Pulmonary artery endothelial cell (primary cell): ENCODE results near the gene SMAD4. TPM values are rescaled to one million over a fixed set of nuclear protein-coding genes. Genes with fewer than 3 reads are reported as not detected.
"Not testable (repeated sequence)": the region's sequence is repeated elsewhere in the genome, so short reads cannot be mapped to it uniquely, and the experiment has no call there.

Source experiments
- DNase-seq: peaks from one replicate; pipeline ENCODE4 v3.0.0-alpha.2; 2011; ENCODE audit warnings: low read depth, low spot score
- total RNA-seq: library from RNA; depleted of rRNA; stranded (reverse); fragments of >200 nt; gene quantifications from 2 replicates; pipeline ENCODE4 v1.2.3, GENCODE V29; 2014

The SMAD4 gene
- total RNA-seq, 1 donor from 2014 or later, result 80.6 TPM

DNA sequence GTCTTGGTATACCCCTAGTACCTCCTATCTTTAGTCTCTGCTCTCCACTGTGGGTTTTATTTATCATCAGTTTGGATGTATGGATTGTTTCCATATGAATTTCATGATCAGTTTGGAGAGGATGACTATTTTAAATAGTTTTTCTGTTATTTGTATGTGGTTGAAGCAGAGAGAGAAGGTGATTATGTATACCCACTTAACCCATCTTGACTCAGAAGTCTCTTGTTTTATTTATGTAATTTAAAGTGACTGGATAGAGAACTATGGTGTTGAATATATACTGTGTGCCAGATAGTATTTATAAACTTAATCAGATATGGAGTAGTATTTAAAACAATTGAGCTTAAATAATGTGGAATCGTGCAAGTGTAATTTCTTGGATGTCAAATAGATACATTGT, 39.9 kb downstream of the SMAD4 start:
- DNase-seq, result no peak

DNA sequence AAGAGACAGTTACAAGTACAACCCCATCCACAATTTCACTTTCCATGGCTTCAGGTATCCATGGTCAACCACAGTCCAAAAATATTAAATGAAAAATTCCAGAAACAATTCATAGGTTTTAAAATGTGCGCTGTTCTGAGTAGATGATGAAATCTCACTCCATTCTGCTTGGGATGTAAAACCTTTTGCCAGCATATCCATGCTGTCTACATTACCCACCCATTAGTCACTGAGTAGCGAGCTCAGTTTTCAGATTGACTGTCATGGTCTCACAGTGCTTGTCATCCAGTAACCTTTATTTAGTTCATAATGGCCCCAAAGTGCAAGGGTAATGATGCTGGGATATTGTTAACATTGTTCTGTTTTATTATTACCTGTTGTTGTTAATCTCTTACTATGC, 40.5 kb downstream of the SMAD4 start:
- DNase-seq, result no peak

DNA sequence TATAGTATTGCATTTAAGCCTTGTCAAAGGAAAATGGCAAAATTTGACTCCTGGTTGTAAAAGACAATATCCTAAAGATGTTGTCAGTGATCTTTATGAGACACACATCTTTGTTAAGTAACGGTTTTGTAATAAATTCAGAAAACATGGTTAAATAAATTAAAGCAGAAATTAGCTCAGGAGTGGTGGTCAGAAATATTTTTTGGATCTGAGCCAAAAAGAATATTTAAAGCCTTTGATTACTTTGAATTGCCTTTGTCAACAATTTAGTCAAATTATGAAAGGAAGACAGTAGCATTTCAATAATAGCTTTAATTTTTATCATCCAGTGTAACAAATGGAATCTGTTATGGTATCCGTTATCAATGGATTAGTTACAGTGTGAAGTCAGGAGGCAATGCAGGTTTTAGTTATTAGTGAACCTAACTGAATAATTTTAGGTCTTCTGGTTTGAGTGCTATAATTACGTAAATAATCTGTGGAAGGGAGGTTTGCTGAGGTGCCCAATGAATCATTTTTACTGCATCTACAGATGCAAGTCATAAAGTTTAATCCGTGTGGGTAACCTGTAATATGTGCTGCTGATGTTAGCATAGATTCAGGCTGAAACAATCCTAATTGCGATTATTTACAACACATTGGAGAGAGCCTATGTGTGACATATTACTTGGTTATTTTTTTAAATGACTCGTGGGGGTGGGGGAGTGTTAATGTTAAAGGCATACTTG, 42.7 kb downstream of the SMAD4 start:
- DNase-seq, result no peak

DNA sequence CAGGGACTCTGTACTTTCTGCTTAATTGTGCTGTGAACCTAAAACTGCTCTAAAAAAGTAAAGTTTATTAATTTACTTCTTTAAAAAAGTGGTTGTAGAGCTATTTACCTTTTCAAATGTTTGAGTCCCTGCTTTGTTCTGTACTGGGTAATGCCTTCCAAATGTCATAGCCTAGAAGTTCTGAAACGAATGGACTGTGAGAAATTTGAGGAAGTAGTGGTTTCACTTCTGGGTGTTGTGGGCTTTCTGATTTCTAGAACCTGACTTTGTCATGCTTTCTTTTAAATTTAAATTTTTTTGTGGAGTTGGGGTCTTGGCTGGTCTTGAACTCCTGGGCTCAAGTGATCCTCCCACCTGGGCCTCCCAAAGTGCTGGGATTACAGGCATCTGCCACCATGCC, 44.6 kb downstream of the SMAD4 start:
- DNase-seq, result no peak

DNA sequence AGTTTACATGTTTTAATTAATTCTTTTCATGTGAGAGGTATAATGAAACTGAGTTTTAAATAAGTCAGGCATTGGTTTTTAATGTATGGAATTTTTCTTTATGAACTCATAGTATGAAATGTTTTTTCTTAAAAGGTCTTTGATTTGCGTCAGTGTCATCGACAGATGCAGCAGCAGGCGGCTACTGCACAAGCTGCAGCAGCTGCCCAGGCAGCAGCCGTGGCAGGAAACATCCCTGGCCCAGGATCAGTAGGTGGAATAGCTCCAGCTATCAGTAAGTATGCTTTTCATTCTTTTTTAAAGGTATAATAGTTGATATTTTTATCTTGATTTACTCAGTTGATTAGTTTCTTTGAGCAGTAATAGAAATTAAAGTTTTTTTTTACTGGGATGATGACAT, 46.5 kb downstream of the SMAD4 start:
- DNase-seq, result no peak

DNA sequence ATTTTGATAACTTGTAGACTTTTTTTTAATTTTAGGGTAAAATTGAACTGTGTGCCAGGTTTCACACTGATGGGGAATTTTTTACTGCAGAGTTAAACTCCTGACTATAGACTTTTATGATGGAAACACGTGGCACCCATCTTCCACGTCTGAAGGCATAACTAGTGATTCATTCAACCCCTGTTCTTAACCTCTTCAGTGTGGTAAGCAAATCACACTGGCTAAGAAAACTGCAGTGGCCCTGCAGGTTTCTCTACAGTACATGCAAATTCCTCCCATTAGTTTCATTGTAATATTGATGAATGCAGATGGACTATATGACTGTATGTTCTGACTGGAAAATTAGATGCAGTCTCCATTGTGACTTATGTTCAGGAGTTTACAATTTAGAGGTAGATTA, 47.2 kb downstream of the SMAD4 start:
- DNase-seq, result no peak

DNA sequence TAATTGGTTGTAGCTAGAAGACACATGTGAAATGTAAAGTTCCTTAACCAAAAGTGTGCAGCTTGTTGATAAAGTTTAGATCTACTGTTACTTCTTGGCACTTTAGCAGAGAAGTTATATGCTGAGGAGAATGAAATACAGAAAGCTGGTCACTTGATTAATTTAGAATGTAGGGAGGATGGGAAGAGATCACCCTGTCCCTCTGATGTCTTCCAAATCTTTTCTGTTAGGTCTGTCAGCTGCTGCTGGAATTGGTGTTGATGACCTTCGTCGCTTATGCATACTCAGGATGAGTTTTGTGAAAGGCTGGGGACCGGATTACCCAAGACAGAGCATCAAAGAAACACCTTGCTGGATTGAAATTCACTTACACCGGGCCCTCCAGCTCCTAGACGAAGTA, 48.0 kb downstream of the SMAD4 start:
- no peak for DNase-seq

DNA sequence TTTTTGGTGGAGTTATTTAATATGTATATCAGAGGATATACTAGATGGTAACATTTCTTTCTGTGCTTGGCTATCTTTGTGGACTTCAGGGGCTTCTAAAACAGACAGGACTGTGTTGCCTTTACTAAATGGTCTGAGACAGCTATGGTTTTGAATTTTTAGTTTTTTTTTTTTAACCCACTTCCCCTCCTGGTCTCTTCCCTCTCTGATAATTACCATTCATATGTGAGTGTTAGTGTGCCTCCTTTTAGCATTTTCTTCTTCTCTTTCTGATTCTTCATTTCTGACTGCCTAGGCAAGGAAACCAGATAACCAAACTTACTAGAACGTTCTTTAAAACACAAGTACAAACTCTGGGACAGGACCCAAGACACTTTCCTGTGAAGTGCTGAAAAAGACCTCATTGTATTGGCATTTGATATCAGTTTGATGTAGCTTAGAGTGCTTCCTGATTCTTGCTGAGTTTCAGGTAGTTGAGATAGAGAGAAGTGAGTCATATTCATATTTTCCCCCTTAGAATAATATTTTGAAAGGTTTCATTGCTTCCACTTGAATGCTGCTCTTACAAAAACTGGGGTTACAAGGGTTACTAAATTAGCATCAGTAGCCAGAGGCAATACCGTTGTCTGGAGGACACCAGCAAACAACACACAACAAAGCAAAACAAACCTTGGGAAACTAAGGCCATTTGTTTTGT, 52.7 kb downstream of the SMAD4 start:
- DNase-seq, result peak; percentile 36

DNA sequence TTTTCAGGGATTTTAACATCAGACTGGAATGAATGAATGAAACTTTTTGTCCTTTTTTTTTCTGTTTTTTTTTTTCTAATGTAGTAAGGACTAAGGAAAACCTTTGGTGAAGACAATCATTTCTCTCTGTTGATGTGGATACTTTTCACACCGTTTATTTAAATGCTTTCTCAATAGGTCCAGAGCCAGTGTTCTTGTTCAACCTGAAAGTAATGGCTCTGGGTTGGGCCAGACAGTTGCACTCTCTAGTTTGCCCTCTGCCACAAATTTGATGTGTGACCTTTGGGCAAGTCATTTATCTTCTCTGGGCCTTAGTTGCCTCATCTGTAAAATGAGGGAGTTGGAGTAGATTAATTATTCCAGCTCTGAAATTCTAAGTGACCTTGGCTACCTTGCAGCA, 53.4 kb downstream of the SMAD4 start:
- DNase-seq, result no peak

DNA sequence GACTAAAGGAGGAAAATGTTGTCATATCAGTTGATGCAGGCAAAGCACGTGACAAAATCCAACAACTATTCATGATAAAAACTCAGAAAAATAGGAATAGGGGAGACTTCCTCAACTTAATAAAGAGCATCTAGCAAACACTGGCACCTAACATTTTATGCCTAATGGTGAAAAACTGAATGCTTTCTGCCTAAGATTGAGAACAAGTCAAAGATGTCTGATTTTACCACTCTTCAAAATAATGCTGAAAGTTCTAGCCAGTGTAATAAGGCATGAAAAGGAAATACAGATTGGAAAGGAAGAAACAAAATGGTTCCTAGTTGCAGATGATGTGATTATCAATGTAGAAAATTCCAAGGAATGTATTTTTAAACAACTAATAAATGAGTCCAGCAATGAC, 58.4 kb downstream of the SMAD4 start:
- DNase-seq, result no peak

DNA sequence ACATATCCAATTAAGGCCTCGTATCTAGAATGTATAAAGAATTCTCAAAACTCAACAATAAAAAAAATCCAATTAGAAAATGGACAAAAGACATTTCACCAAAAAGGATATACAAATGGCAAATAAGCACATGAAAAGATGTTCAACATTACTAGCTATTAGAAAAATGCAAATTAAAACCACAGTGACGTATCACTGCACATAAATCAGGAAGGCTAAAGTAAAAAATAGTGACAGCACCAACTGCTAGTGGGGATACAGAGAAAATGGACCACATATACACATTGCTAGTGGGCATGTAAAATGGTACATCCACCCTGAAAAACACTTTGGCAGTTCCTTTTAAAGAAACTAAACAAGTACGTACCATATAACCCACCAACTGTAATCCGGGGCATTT, 59.7 kb downstream of the SMAD4 start:
- no peak for DNase-seq

DNA sequence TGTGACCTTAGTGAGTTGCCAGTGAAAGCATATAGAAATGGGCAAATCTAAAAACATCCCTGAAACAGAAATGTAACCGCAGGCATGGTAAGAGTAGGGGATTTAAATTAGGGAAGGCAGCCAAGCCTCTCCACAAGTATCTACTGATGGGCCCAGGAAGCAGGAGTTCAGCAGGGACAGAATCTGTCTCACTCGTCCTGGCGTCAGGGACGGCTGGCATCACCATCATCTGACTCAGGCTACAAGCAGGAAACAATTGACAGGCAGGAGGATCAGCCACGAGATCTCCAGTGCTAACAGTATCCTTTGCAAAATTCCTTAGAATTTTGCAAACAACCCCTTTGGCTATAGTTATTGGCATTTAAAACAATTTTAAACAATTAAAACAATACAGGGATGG, 61.3 kb downstream of the SMAD4 start:
- no peak for DNase-seq

DNA sequence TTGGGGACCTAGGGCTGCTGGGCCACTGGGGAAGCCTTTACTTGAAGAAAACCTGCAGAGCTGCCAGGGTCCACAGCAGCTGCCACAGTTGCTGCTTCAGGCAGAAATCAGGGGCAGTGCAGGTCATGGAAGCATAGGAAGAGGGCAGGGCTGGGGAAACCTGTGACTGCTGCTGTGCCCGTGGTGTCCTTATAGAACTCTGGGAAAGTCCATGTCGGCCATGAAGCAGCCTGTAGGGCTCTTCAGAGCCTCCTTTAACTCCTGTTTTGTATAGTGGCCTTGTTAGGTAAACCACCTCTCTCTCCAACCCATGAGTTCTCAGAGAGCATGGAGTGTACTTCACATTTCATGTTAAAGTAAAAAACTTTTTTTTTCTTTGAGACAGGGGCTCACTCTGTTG, 62.1 kb downstream of the SMAD4 start:
- DNase-seq, result no peak

DNA sequence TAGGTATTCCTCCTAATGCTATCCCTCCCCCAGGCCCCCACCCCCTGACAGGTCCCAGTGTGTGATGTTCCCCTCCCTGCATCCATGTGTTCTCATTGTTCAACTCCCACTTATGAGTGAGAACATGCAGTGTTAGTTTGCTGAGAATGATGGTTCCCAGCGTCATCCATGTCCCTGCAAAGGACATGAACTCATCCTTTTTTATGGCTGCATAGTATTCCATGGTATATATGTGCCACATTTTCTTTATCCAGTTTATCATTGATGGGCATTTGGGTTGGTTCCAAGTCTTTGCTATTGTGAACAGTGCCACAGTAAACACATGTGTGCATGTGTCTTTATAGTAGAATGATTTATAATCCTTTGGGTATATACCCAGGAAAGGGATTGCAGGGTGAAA, 63.0 kb downstream of the SMAD4 start:
- not testable (repeated sequence) for DNase-seq

DNA sequence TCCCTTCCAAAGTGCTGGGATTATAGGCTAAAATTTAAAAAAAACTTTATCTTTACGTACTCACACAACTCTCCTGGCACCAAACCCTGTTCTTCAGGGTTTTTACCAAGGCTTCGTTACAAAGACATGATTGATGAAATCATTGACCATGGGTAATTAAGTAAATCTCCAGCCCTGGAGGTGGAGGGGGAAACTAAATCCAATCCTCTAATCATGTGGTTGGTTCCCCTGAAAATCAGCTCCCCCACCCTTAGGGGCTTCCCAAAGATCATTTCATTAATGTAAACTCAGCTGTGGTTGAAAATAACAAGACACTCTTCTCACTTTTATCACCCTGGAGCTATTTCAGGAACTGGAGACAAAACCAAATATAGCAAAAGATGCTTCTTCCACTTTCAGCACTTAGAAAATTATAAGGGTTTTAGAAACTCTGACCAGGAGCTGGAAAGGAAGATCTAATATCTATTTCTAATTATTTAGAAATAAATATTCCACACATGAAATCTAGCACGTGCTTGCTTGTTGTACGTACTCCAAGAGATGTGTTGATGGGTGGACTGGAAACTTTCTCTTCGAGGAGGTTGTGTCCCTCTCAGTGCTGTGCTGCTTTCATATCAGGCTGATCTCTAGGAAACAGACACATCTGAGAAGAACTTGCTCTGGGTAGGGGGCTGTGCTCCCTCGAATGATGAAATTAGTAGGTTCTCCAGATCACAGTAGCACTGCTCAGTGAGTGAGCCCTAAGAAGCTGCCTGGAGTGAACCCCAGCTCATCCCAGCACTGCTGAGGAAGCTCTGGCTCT, 67.2 kb downstream of the SMAD4 start:
- DNase-seq, result no peak

DNA sequence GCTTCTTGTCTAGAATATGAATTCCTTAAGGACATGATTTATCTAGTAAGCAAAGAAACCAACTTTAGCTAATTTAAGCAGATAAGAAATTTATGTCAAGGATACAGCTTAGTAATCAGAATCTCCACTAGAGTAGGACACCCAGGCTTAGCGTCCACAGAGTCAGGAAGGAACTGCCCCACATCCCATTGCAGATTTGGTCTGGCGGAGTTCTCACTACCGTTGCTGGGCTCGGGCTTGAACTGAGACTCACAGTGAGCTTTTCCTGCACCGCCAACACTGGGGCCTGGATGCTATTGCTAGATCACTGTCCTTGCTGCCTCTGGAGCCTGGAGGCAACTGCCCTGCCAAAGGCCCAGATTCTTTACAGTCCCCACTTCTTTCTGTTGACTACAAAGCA, 68.1 kb downstream of the SMAD4 start:
- no peak for DNase-seq

DNA sequence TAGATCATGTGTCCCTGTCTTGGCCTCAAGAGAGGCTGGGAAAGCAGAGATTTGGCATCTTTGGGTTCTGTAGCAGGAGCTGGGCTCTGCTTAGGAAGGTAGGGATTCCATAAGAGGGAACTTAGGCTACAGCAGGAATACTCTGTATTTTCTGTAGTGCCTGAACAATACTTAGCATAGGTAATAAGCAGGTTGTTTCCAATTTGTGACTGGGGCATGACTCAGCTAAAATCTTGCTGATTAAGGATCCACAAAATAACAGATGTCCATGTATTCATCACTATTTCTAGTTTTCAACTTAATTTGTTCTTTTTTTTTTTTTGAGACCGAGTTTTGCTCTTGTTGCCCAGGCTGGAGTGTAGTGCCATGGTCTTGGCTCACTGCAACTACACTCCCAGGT, 68.5 kb downstream of the SMAD4 start:
- no peak for DNase-seq

DNA sequence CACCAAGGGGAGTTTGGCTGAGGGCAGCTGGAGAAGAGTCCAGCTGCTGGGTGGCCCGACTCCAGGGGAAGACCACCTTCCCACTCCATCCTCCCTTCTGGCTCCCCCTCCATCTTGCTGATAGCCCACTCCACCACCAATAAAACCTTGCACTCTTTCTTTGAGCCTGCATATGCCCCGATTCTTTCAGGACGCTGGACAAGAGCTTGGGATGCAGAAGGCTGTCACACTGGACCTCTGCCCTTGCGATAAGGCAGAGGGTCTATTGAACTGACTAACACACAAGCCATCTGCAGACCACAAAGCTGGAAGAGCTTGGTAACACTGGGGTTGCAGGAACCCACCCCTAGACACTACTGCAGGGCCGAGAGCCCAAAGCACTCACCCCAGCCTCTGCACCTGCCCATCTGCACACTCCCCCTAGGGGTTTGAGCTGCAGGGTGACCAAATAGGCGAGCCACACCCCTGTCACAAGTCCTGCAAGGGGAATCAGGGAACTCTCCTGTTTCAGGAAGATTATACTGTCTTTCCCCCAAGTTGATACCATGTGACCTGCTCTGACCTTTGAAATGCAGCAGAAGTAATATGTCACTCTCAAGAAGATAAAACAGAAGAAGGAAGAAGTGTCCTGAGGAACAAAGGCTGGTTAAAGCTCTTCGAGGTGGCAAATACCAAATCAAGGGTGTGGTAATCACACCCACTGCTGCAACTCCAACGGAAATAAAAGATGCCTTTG, 70.5 kb downstream of the SMAD4 start:
- no peak for DNase-seq

DNA sequence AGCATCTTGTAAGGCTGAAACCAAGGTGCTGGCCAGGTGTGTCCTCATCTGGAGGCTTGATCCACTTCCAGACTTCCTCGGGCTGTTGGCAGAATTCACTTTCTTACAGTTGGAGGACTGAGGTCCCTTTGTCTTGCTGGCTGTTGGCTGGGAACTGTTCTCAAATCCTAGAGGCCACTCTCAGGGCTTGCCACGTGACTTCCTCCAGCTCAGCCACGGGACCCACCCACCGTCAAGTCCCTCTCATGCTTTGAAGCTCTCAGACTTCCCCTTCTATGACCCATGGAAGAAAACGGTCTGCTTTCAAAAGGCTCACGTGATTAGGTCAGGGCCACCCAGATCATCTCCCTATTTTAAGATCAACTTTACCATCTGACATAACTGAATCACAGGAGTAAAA, 77.1 kb downstream of the SMAD4 start:
- DNase-seq, result no peak

DNA sequence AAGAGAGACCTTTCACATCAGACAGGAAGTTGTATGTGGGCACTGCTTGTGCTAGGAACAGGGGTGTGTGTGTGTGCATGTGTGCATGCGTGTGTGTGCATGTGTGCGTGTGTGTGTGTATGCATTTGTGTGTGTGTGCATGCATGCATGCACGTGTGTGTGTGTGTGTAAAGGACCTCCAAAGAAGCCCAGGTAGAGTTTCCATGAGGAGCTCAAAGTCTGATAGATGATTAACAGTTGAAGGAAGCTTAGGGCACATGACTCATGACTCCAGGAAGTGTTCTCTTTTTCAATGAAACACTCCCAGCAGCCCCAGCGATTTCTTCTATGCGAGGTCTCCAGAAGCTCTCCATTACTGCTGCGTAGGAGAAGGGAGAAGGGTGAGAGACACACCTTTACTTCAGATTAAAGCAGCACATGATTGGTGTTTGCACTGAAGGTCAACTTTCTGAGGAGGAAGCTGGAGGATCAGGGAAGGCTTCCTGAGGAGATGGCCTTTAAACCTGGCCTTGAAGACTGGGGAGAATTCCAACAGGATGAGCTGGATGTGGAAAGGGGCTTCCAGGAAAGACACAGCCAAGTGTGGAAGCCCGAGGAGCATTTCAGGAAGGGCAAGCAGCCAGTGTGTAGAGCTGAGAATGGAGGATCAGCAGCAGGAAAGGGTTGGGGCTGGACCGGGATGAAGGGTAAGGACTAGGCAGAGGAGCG, 77.7 kb downstream of the SMAD4 start:
- no peak for DNase-seq

DNA sequence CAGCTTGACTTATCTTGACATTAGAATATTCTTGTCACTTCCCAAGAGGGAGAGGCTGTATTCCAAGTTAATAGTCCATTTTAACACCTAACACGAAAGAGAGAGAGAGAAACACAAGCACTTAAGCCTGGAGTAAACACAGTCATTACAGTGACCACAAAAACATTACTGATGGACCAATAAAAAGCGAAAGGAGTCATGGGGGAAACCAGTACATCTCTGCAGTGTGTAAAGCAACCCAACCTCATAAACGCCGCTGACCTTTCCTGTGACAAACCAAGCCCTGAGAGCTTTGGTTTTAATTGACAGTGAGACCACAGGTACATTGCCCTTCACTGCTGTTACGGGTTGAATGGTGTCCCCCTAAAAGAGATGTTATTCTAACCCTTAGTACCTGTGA, 78.3 kb downstream of the SMAD4 start:
- no peak for DNase-seq
